Motor neuron (in vitro differentiated cells): ENCODE measurements around the gene CALN1. TPM values are rescaled to one million over a fixed set of nuclear protein-coding genes. Genes with fewer than 3 reads are reported as not detected.
"Not testable (repeated sequence)": the region's sequence is repeated elsewhere in the genome, so short reads cannot be mapped to it uniquely, and the experiment has no call there.

ENCODE experiments used
- ATAC-seq, 8 experiments: fragments of 200-7000 bp; cut with Tn5 transposase; replicated peaks in 6 of 8; 2 replicates each; pipeline ENCODE4 v1.8.0; 2021; ENCODE audit warnings: mild to moderate bottlenecking in 8 of 8, moderate library complexity in 8 of 8
- H3K27ac ChIP-seq, 2 donors: fragments of 250-450 bp; sonication (Bioruptor Pico); 2 replicates each; pipeline ENCODE4 v1.9.0; 2021; ENCODE audit warnings: antibody characterized with exemption in 2 of 2, mild to moderate bottlenecking in 2 of 2, moderate library complexity in 1 of 2
- H3K4me1 ChIP-seq, 2 donors: fragments of 250-450 bp; sonication (Bioruptor Pico); replicated peaks in 1 of 2; 2 replicates each; pipeline ENCODE4 v1.6.1; 2021; ENCODE audit warnings: antibody characterized with exemption in 2 of 2, mild to moderate bottlenecking in 2 of 2, moderate library complexity in 1 of 2
- H3K4me3 ChIP-seq, 5 donors: fragments of 250-450 bp; sonication (Bioruptor Pico); 2 replicates each; pipeline ENCODE4 v1.9.0; 2021; ENCODE audit warnings: antibody characterized with exemption in 5 of 5, mild to moderate bottlenecking in 5 of 5, moderate library complexity in 4 of 5
- WGBS, 10 experiments: fragments of 450-650 bp; shearing (Covaris generic); methylation state at CpG; one replicate each; pipeline ENCODE4 v1.0.0; 2022; 5-methylcytosine and 5-hydroxymethylcytosine counted together
- in situ Hi-C, 9 experiments: fragments of 400-800 bp; cut with MboI; loops; one replicate each; pipeline ENCODE4 v1.15.0; 2021; ENCODE audit warnings: low sequenced_read_pairs in 9 of 9, low pct_unique_long_range_greater_than_20kb in 2 of 9; ENCODE audit not compliant: unreplicated experiment in 9 of 9
- total RNA-seq, 8 experiments: library from RNA; unstranded; fragments of 300-600 nt; gene quantifications; 2 replicates each; pipeline versions ENCODE4 v1.2.3 to v1.2.4, GENCODE V29; 2022

The CALN1 gene
- total RNA-seq, 8 experiments from 2014 or later = 0.05 to 2.4 (median 0.72) TPM

- WGBS, 10 experiments = 0 to 100% (median 82%) methylated on average over 1 to 5 of the region's 11 CpGs; no CpG with 5 or more reads in 3 of the 10 experiments
- Histone ChIP-seq H3K4me3 (no peak overlapping the region), H3K27ac (no peak overlapping the region), H3K4me1 (no peaks in the 10 kb centered on the region)
- in situ Hi-C loops = no loop called here
- peak in 3 of 8 experiments; percentile 98 to 99 (median 99) for ATAC-seq
Measured at GRCh38 chr7:72405418-72405817, 6.7 kb downstream of the CALN1 start.

- ATAC-seq = no peak
- no peaks in the 10 kb centered on the region for H3K4me1 ChIP-seq
- no peak overlapping the region for H3K4me3 ChIP-seq
- no peak overlapping the region for H3K27ac ChIP-seq
- WGBS, 10 experiments = 31 to 100% (median 89%) methylated on average over 1 to 3 of the region's 5 CpGs; no CpG with 5 or more reads in 4 of the 10 experiments
- in situ Hi-C loops = no loop called here
Measured at GRCh38 chr7:72404743-72405142, 7.4 kb downstream of the CALN1 start.

- in situ Hi-C loops = no loop called here
- 11 to 100% (median 90%) methylated on average over 2 to 7 of the region's 9 CpGs; no CpG with 5 or more reads in 1 of the 10 experiments for WGBS, 10 experiments
- no peak for ATAC-seq
Measured at GRCh38 chr7:72403458-72404076, 8.6 kb downstream of the CALN1 start.

GRCh38 chr7:72394016-72394415 is 18.1 kb downstream of the CALN1 start:
- H3K4me1 ChIP-seq = no peaks in the 10 kb centered on the region
- no peak overlapping the region for H3K4me3 ChIP-seq
- no peak overlapping the region for H3K27ac ChIP-seq
- ATAC-seq = no peak
- WGBS, 10 experiments = 0 to 73% (median 22%) methylated on average over 1 of the region's 1 CpG; no CpG with 5 or more reads in 4 of the 10 experiments
- in situ Hi-C loops = no loop called here

More at GRCh38 chr7:72403458-72404076, 8.6 kb downstream of the CALN1 start:
- H3K4me1 ChIP-seq = no peaks in the 10 kb centered on the region
- no peak overlapping the region for H3K27ac ChIP-seq
- H3K4me3 ChIP-seq = no peak overlapping the region

GRCh38 chr7:72391821-72392377 is 20.2 kb downstream of the CALN1 start:
- H3K4me1 ChIP-seq = no peaks in the 10 kb centered on the region
- H3K4me3 ChIP-seq = no peak overlapping the region
- ATAC-seq = no peak
- in situ Hi-C loops = no loop called here
- no peak overlapping the region for H3K27ac ChIP-seq
- WGBS, 10 experiments = 8 to 100% (median 68%) methylated on average over 1 to 6 of the region's 7 CpGs; no CpG with 5 or more reads in 2 of the 10 experiments

GRCh38 chr7:72386118-72386517 is 26.0 kb downstream of the CALN1 start:
- in situ Hi-C loops = no loop called here
- Histone ChIP-seq H3K27ac (no peak overlapping the region), H3K4me1 (no peaks in the 10 kb centered on the region), H3K4me3 (no peak overlapping the region)
- 0 to 79% (median 53%) methylated on average over 1 to 3 of the region's 3 CpGs; no CpG with 5 or more reads in 2 of the 10 experiments for WGBS, 10 experiments
- ATAC-seq = no peak

GRCh38 chr7:72362246-72362645 is 49.9 kb downstream of the CALN1 start:
- Histone ChIP-seq H3K27ac (no peak overlapping the region), H3K4me1 (no peaks in the 10 kb centered on the region), H3K4me3 (no peak overlapping the region)
- in situ Hi-C loops = no loop called here
- ATAC-seq = no peak
- WGBS, 10 experiments = 0 to 100% (median 76%) methylated on average over 1 to 3 of the region's 4 CpGs; no CpG with 5 or more reads in 2 of the 10 experiments

GRCh38 chr7:72345208-72345727 is 66.9 kb downstream of the CALN1 start:
- 43 to 100% (median 77%) methylated on average over 1 of the region's 1 CpG; no CpG with 5 or more reads in 1 of the 10 experiments for WGBS, 10 experiments
- H3K4me1 ChIP-seq = peaks cover 0 to 9% of the 10 kb centered on the region in 2 donors
- ATAC-seq = no peak
- in situ Hi-C loops = no loop called here
- H3K4me3 ChIP-seq = no peak overlapping the region
- no peak overlapping the region for H3K27ac ChIP-seq

- no peak for ATAC-seq
- WGBS, 10 experiments = 0 to 61% (median 35%) methylated on average over 1 to 3 of the region's 3 CpGs; no CpG with 5 or more reads in 2 of the 10 experiments
Measured at GRCh38 chr7:72343991-72344390, 68.1 kb downstream of the CALN1 start.

GRCh38 chr7:72343354-72343753 is 68.8 kb downstream of the CALN1 start:
- peak overlapping the region in 1 of 2 donors; percentile 44 for H3K27ac ChIP-seq
- H3K4me3 ChIP-seq, in situ Hi-C loops, H3K4me1 ChIP-seq: not testable (repeated sequence)
- ATAC-seq = peak in 5 of 8 experiments; percentile 63 to 75 (median 74)
- WGBS, 10 experiments = 41 to 100% (median 83%) methylated on average over 2 to 3 of the region's 3 CpGs; no CpG with 5 or more reads in 4 of the 10 experiments

More at GRCh38 chr7:72343991-72344390, 68.1 kb downstream of the CALN1 start:
- no peak overlapping the region for H3K4me3 ChIP-seq
- in situ Hi-C loops = no loop called here
- peaks cover 0 to 9% of the 10 kb centered on the region in 2 donors for H3K4me1 ChIP-seq
- H3K27ac ChIP-seq = peak overlapping the region in 1 of 2 donors; percentile 44

GRCh38 chr7:72337390-72338167 is 74.6 kb downstream of the CALN1 start:
- peak overlapping the region; percentile 38 to 54 (median 49) for H3K4me3 ChIP-seq
- no peak overlapping the region for H3K27ac ChIP-seq
- peak in 4 of 8 experiments; percentile 41 to 57 (median 52) for ATAC-seq
- H3K4me1 ChIP-seq = peaks cover 0 to 3% of the 10 kb centered on the region in 2 donors
- in situ Hi-C loops = no loop called here
- WGBS, 10 experiments = 0 to 67% (median 42%) methylated on average over 1 to 7 of the region's 44 CpGs; no CpG with 5 or more reads in 3 of the 10 experiments

- in situ Hi-C loops = no loop called here
- Histone ChIP-seq H3K4me3 (peak overlapping the region; percentile 38 to 54 (median 49)), H3K27ac (no peak overlapping the region), H3K4me1 (peaks cover 0 to 3% of the 10 kb centered on the region in 2 donors)
- peak in 6 of 8 experiments; percentile 30 to 80 (median 73) for ATAC-seq
- WGBS, 10 experiments = 0 to 4% methylated on average over 5 to 14 of the region's 89 CpGs; no CpG with 5 or more reads in 8 of the 10 experiments
Measured at GRCh38 chr7:72336632-72337389, 75.3 kb downstream of the CALN1 start.
